ENCODE data around the gene ZFAND3. TPM values are rescaled to one million over a fixed set of nuclear protein-coding genes. Genes with fewer than 3 reads are reported as not detected.

The ZFAND3 gene
- total RNA-seq, 3 donors from 2014 or later: 34.1 to 53.0 (median 36.0) TPM

DNA sequence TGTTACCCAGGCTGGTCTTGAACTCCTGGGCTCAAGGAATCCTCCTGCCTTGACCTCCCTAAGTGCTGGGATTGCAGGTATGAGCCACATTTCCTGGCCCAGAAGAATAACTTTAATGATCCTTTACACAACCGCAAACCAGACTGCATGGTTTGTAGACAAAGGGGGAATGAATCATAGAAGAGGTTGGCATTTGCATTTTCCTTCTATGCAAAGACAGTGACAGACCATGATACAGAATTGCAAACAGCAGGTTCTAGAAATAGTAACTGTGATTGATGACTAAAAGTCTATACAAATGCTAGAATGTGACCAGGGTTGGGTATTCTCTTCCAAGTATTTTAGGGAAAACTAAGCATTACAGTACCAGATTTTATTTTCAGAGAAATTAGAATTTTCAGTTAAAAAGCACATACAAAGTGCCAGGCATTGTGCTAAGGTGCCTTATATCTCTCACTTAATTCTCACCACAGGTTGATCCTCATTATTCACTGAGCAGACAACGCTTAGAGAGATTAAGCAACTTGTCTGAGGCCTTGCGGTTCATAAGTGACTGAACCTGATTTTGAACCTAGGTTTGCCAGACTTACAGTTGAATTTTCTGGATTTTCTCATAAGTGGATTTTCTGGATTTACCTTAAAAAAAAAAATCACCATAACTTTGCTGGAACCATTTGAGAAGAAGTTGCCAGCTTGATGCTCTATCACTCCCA, 146.6 kb downstream of the ZFAND3 start:
- H3K36me3 ChIP-seq: no peaks in the 10 kb centered on the region
- no peaks in the 10 kb centered on the region for H3K9me3 ChIP-seq
- TF ChIP-seq, protein P1, sequence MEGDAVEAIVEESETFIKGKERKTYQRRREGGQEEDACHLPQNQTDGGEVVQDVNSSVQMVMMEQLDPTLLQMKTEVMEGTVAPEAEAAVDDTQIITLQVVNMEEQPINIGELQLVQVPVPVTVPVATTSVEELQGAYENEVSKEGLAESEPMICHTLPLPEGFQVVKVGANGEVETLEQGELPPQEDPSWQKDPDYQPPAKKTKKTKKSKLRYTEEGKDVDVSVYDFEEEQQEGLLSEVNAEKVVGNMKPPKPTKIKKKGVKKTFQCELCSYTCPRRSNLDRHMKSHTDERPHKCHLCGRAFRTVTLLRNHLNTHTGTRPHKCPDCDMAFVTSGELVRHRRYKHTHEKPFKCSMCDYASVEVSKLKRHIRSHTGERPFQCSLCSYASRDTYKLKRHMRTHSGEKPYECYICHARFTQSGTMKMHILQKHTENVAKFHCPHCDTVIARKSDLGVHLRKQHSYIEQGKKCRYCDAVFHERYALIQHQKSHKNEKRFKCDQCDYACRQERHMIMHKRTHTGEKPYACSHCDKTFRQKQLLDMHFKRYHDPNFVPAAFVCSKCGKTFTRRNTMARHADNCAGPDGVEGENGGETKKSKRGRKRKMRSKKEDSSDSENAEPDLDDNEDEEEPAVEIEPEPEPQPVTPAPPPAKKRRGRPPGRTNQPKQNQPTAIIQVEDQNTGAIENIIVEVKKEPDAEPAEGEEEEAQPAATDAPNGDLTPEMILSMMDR (IDR thresholded peaks at IDR 0.05): no peak
- TF ChIP-seq POLR2A (IDR thresholded peaks at IDR 0.05) (no peak), POLR2AphosphoS5 (IDR thresholded peaks at IDR 0.05) (no peak)
- H3K4me3 ChIP-seq: no peak overlapping the region
- H3K4me1 ChIP-seq: no peaks in the 10 kb centered on the region
- intact Hi-C loops (cut with DNase I; ENCODE audit: low total_unique reads): no loop called here
- H3K27me3 ChIP-seq: no peaks in the 10 kb centered on the region
- DNase-seq (ENCODE audit: low spot score in 2 of 2): no peak
- H3K27ac ChIP-seq: no peak overlapping the region

- H3K4me3 ChIP-seq: no peak overlapping the region
- intact Hi-C loops (cut with DNase I; ENCODE audit: low total_unique reads): no loop called here
These were observed 147.3 kb downstream of the ZFAND3 start for GRCh38 chr6:37966801-37967200.

DNA sequence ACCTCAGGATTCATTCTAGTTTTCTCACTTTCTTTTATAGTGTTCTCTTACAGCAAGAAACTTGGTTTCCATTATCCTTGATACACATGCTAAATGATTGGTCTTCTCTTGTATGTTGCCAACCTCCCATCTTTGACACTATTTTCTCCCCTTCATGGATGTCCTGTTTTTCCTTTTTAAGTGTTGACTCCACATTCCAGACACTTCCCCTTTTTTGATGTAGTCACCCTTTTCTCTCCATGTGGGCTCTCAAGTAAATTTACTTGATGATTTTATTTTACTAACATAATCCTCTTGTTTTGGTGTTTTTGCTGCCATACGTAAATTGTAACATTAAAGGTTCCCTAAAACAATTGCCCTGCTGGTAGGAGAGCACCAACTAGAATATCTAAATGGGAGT, 148.1 kb downstream of the ZFAND3 start:
- intact Hi-C loops (cut with DNase I; ENCODE audit: low total_unique reads): no loop called here
- no peak for TF ChIP-seq POLR2AphosphoS5 (IDR thresholded peaks at IDR 0.05)
- TF ChIP-seq, protein P1 (IDR thresholded peaks at IDR 0.05): no peak
- TF ChIP-seq POLR2A (IDR thresholded peaks at IDR 0.05): no peak
- DNase-seq (ENCODE audit: low spot score in 2 of 2): no peak
- no peak overlapping the region for H3K4me3 ChIP-seq
- H3K27me3 ChIP-seq: no peaks in the 10 kb centered on the region
- no peaks in the 10 kb centered on the region for H3K36me3 ChIP-seq
- no peaks in the 10 kb centered on the region for H3K9me3 ChIP-seq
- no peak overlapping the region for H3K27ac ChIP-seq
- H3K4me1 ChIP-seq: no peaks in the 10 kb centered on the region

More at GRCh38 chr6:37966801-37967200, 147.3 kb downstream of the ZFAND3 start:
- Histone ChIP-seq H3K27me3 (no peaks in the 10 kb centered on the region), H3K27ac (no peak overlapping the region), H3K4me1 (no peaks in the 10 kb centered on the region), H3K9me3 (no peaks in the 10 kb centered on the region), H3K36me3 (no peaks in the 10 kb centered on the region)
- no peak for TF ChIP-seq POLR2AphosphoS5 (IDR thresholded peaks at IDR 0.05)
- TF ChIP-seq, protein P1 (IDR thresholded peaks at IDR 0.05): no peak
- no peak for DNase-seq (ENCODE audit: low spot score in 2 of 2)

GRCh38 chr6:37971266-37971665, 151.7 kb downstream of the ZFAND3 start:
- Histone ChIP-seq H3K4me1 (no peaks in the 10 kb centered on the region), H3K9me3 (peaks cover 0 to 12% of the 10 kb centered on the region in 2 donors), H3K27me3 (no peaks in the 10 kb centered on the region), H3K36me3 (no peaks in the 10 kb centered on the region), H3K27ac (no peak overlapping the region), H3K4me3 (no peak overlapping the region)
- intact Hi-C loops (cut with DNase I; ENCODE audit: low total_unique reads): no loop called here
- TF ChIP-seq POLR2AphosphoS5 (IDR thresholded peaks at IDR 0.05): no peak
- TF ChIP-seq POLR2A (IDR thresholded peaks at IDR 0.05): no peak
- TF ChIP-seq, protein P1 (IDR thresholded peaks at IDR 0.05): no peak
- no peak for DNase-seq (ENCODE audit: low spot score in 2 of 2)

DNA sequence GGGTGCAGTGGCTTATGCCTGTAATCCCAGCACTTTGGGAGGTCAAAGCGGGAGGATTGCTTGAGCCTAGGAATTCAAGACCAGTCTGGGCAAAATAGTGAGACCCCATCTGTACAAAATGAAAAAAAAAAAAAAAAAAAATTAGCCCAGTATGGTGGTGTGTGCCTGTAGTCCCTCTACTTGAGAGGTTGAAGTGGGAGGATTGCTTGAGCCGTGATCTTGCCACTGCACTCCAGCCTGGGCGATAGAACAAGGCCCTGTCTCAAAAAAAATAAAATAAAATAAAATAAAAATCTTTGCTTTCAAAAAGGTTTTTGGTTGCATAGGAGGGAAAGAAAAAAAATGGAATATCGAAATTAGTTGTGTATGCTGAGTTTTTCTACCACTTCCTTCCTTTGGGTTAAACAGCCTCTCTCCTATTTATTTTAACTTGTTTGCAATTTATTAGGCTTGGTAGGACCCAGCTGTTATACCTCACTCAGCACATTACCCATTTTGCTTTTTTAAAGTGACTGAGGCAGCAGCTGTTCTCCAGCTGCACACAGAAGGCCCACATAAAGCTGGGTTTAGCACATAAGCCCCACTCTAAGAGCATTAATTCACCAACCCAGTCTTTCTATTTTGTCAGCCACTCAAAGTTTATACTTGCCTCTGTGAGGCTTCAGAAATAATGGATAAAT, 152.3 kb downstream of the ZFAND3 start:
- no peaks in the 10 kb centered on the region for H3K27me3 ChIP-seq
- no peaks in the 10 kb centered on the region for H3K4me1 ChIP-seq
- intact Hi-C loops (cut with DNase I; ENCODE audit: low total_unique reads): no loop called here
- peaks cover 0 to 12% of the 10 kb centered on the region in 2 donors for H3K9me3 ChIP-seq
- TF ChIP-seq POLR2AphosphoS5 (IDR thresholded peaks at IDR 0.05) (no peak), POLR2A (IDR thresholded peaks at IDR 0.05) (no peak)
- TF ChIP-seq, protein P1 (IDR thresholded peaks at IDR 0.05): no peak
- no peaks in the 10 kb centered on the region for H3K36me3 ChIP-seq
- no peak overlapping the region for H3K27ac ChIP-seq
- H3K4me3 ChIP-seq: no peak overlapping the region
- no peak for DNase-seq (ENCODE audit: low spot score in 2 of 2)
